ENCODE data around the gene LDHA. TPM values are rescaled to one million over a fixed set of nuclear protein-coding genes. Genes with fewer than 3 reads are reported as not detected.

Gene LDHA
- total RNA-seq (ENCODE audit: low replicate concordance), result 781 and 977 TPM in 2 replicates

GRCh38 chr11:18394275-18394927 is at the start of gene LDHA:
LDHA (plus strand) TSS chr11:18394563; CDS start chr11:18396843, 2,280 bp downstream.
- TF ChIP-seq EZH2 (IDR thresholded peaks at IDR 0.05), result no peak
- no peak for TF ChIP-seq EZH2phosphoT487 (IDR thresholded peaks at IDR 0.05)
- TF ChIP-seq CTCF (IDR thresholded peaks at IDR 0.05), result no peak
- Histone ChIP-seq H3K4me1 (peaks cover 7% of the 10 kb centered on the region), H4K20me1 (ENCODE audit: low read depth) (peaks cover 44% of the 10 kb centered on the region), H3F3A (ENCODE audit: low read depth) (peaks cover 31% of the 10 kb centered on the region), H3K9me3 (ENCODE audit: low read depth) (no peaks in the 10 kb centered on the region), H3K27ac (peak within 1 kb of the TSS; percentile 68), H3K9ac (peak within 1 kb of the TSS; percentile 38), H2AFZ (replicated peaks) (peak within 1 kb of the TSS; percentile 7), H3K36me3 (peaks cover 18% of the 10 kb centered on the region), H3K4me2 (peak within 1 kb of the TSS; percentile 79), H3K4me3 (peak within 1 kb of the TSS; percentile 68), H3K79me2 (ENCODE audit: low read depth) (peaks cover 54% of the 10 kb centered on the region), H3K27me3 (peaks cover 16% of the 10 kb centered on the region)
- Mint-ChIP-seq H3K27ac (peak within 1 kb of the TSS; percentile 97), H3K4me1 (peaks cover 30% of the 10 kb centered on the region), H3K9me3 (no peaks in the 10 kb centered on the region), H3K27me3 (ENCODE audit: insufficient read depth, low read depth) (peaks cover 6% of the 10 kb centered on the region), H3K36me3 (peaks cover 13% of the 10 kb centered on the region), H3K4me3 (peak within 1 kb of the TSS; percentile 92)
- DNase-seq (ENCODE audit: low spot score), result peak; percentile 89

- H3K36me3 ChIP-seq, result peaks cover 2% of the 10 kb centered on the region
- H3K79me2 ChIP-seq (ENCODE audit: low read depth), result no peaks in the 10 kb centered on the region
- H3K27ac Mint-ChIP-seq, result no peak overlapping the region
- H3K4me1 Mint-ChIP-seq, result no peaks in the 10 kb centered on the region
- DNase-seq (ENCODE audit: low spot score), result no peak
- H3K9ac ChIP-seq, result no peak overlapping the region
- H3K27ac ChIP-seq, result no peak overlapping the region
- no peak overlapping the region for H3K4me2 ChIP-seq
- H3K27me3 ChIP-seq, result no peaks in the 10 kb centered on the region
- no peak for TF ChIP-seq EZH2 (IDR thresholded peaks at IDR 0.05)
- TF ChIP-seq EZH2phosphoT487 (IDR thresholded peaks at IDR 0.05), result no peak
- TF ChIP-seq CTCF (IDR thresholded peaks at IDR 0.05), result no peak
- no peak overlapping the region for H3K4me3 ChIP-seq
- H3K27me3 Mint-ChIP-seq (ENCODE audit: insufficient read depth, low read depth), result no peaks in the 10 kb centered on the region
- no peaks in the 10 kb centered on the region for H3K9me3 ChIP-seq (ENCODE audit: low read depth)
- no peak overlapping the region for H3K4me3 Mint-ChIP-seq
- H3K36me3 Mint-ChIP-seq, result peaks cover 4% of the 10 kb centered on the region
- no peaks in the 10 kb centered on the region for H3F3A ChIP-seq (ENCODE audit: low read depth)
- no peak overlapping the region for H2AFZ ChIP-seq (replicated peaks)
- no peaks in the 10 kb centered on the region for H4K20me1 ChIP-seq (ENCODE audit: low read depth)
- H3K4me1 ChIP-seq, result no peaks in the 10 kb centered on the region
- H3K9me3 Mint-ChIP-seq, result no peaks in the 10 kb centered on the region
Measured at GRCh38 chr11:18347471-18348125, 46.8 kb upstream of the LDHA start.

GRCh38 chr11:18352581-18352980 is 41.8 kb upstream of the LDHA start:
- H3K27ac ChIP-seq, result no peak overlapping the region
- Mint-ChIP-seq H3K27me3 (ENCODE audit: insufficient read depth, low read depth) (no peaks in the 10 kb centered on the region), H3K4me3 (no peak overlapping the region), H3K27ac (no peak overlapping the region), H3K9me3 (no peaks in the 10 kb centered on the region), H3K4me1 (no peaks in the 10 kb centered on the region), H3K36me3 (peaks cover 10% of the 10 kb centered on the region)
- no peaks in the 10 kb centered on the region for H3K9me3 ChIP-seq (ENCODE audit: low read depth)
- H3K9ac ChIP-seq, result no peak overlapping the region
- no peaks in the 10 kb centered on the region for H3K4me1 ChIP-seq
- DNase-seq (ENCODE audit: low spot score), result no peak
- TF ChIP-seq EZH2 (IDR thresholded peaks at IDR 0.05) (no peak), CTCF (IDR thresholded peaks at IDR 0.05) (no peak), EZH2phosphoT487 (IDR thresholded peaks at IDR 0.05) (no peak)
- no peaks in the 10 kb centered on the region for H3K79me2 ChIP-seq (ENCODE audit: low read depth)
- H2AFZ ChIP-seq (replicated peaks), result no peak overlapping the region
- H3K27me3 ChIP-seq, result no peaks in the 10 kb centered on the region
- H3K4me3 ChIP-seq, result no peak overlapping the region
- no peaks in the 10 kb centered on the region for H3F3A ChIP-seq (ENCODE audit: low read depth)
- no peak overlapping the region for H3K4me2 ChIP-seq
- H4K20me1 ChIP-seq (ENCODE audit: low read depth), result no peaks in the 10 kb centered on the region
- H3K36me3 ChIP-seq, result no peaks in the 10 kb centered on the region

Measured in neural progenitor cell (in vitro differentiated cells).